HG02623 (cell line): ENCODE results near the gene CLRN3.

ENCODE experiments used
- ATAC-seq: cut with Tn5 transposase; IDR thresholded peaks from one replicate; pipeline ENCODE4 v1.9.1; 2021; ENCODE audit warnings: moderate library complexity; ENCODE audit not compliant: unreplicated experiment

CLRN3 gene

DNA sequence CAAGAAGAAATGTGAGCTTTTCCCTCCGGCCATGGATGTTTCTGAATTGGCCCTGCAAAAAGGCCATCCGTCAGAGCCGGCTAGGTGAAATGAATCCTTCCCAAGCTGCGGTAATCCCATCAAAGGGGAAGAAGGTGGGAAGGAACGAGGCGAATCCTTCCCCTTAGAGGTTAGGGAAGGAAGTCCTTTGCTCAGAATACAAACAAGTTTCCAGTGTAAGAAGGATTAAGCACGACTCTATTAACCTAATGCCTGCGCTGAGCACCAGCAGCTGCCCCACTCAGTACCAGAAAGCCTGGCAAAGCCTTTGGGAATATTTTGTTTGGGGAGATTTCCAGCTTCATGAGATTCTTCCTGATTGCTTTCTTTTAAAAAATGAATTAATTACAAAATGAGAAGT, 42.8 kb downstream of the CLRN3 start:
- no peak for ATAC-seq

DNA sequence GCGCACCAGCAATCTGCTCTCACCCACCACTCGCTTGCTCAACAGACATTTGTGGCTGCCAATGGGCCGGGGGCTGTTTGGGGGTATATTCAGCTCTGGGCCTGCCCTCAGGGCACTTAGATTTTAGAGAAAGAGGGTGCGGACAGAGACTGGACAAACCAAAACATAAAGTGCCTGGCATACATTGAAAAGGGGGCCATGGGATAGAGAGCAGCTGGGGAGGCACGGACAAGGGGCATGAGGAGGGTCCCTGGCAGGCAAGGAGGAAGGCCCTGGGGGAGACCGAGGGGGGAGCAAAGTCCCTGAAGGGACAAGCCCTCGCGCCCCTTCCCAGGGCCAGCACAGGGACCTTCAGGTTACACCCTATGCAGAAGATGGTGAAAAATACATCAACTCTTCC, 43.5 kb downstream of the CLRN3 start:
- ATAC-seq, result no peak

DNA sequence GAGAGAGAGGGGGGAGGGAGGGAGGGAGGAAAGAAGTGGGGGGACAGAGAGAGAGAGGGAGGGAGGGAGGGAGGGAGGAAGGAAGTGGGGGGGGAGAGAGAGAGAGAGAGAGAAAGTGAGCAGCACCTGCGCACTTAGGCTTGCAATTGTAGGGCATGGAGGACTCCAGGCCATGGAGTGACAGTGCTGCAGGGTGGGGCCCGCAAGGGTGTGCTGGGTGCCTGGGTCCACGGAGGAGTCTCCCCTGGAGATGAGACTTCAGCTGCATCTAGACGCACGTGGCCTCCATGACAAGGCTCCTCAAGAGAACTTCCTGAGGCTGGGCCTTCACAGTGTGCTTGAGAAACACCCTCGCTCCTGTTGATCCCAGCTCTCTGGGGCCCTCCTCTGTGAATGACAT, 44.5 kb downstream of the CLRN3 start:
- ATAC-seq, result no peak

DNA sequence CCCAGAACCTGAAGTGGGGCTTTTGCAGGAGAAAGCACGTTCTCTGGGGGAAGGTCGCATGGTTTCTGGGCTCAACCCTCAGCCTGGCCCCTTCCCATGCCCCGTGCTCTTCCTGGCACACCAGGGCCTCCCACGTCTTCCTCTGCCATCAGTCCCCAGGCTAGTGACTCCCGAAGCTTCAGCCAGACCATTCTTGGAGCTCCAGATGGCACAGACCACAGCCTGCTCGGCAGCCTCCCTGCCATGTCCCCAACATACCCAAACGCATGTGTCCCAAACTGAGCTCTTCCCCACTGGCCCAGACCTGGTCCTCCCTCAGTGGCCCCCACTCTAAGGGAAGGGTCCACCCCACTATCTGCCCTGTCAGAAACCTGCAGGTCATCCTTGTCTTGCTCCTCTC, 47.0 kb downstream of the CLRN3 start:
- ATAC-seq, result no peak

DNA sequence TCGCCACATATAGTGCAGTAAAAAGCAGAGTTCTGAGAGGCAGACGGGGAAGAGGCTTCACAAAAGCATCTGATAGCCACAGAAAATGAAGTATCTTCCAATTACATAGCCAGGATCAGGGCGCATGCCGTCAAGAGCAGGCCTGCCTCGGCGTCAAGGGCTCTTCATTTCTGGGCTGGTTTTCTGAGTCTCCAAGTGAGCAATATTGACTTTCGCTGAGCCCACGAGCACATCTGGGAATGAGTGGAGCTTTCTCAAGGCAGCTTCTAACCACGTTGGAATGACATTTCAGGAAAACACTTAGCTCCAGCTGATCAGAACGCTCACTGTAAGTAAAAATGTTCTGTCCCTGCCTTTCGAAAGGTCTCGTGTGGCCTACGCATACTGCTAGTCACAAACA, 51.9 kb downstream of the CLRN3 start:
- ATAC-seq, result no peak

DNA sequence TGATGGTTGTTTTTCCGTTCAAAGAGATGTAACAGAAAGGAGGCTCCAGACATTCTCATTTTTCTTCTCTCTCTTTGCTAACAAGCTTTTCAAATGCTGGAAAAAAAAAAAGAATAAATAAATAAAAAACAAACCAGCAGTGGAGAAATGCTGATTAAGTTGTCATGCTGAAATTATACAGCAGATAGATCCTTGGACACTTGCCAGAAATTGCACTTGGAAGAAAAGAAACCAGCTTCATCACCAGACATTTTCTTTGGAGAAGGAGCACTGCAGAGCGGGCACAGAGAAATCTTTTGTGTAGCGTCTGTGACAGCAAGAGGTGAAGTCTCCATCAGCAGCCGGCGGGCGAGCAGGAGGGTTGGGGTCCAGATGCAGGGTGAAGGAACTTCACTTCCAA, 55.8 kb downstream of the CLRN3 start:
- ATAC-seq, result no peak

DNA sequence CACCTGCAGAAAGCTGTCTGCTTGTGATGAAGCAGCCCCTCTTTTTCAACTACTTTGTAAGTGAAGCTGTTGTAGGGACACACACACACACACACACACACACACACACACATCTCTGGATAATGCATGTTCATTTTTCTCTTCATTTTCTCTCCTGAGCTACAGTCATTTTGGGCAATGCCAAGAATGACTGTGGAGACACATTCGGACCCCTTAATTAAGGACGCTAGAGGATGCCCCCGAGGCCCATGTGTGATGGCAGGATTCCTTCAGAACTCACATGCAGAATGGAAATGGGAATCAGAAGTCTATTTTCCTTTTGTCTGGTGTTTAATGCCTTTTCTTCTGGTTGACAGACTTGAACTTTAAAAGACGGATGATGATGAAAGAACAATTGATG, 56.6 kb downstream of the CLRN3 start:
- no peak for ATAC-seq

DNA sequence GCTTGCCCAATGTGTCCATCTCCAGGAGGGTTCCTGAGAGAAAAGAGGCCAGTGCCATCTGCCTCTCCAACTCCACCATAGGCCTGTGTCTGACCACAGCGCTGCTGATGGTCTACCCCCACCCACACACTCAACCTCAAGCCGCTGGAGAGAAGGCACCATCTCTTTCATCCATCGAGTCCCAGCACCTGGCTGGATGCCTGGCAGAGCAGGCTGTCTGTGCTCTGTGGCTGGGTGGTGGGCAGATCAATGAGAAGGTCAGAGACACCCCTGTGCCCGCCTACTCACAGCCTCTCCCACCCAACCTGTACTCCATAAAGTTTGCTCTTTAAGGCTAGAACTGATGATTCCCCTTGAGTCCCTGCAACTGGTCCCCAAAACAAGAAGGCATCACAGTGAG, 58.0 kb downstream of the CLRN3 start:
- ATAC-seq, result no peak

DNA sequence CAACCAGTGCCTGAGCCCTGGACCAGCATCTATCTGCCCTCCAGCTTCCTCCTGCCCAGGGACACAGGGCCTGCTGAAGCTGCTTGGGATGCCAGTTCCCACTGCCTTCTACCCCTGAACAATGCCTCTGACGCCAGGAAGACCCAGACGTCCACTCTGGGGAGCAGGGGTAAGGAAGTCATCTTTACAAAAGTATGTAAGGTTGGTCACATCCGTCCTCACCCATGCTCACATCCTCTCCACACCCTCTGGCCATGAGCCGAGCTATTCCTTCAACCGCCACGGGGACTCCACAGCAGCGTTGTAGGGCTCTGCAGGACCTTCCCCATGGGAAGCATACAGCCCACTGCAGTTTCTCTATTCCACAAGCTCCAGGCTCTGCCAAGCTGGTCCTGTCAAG, 58.5 kb downstream of the CLRN3 start:
- no peak for ATAC-seq

DNA sequence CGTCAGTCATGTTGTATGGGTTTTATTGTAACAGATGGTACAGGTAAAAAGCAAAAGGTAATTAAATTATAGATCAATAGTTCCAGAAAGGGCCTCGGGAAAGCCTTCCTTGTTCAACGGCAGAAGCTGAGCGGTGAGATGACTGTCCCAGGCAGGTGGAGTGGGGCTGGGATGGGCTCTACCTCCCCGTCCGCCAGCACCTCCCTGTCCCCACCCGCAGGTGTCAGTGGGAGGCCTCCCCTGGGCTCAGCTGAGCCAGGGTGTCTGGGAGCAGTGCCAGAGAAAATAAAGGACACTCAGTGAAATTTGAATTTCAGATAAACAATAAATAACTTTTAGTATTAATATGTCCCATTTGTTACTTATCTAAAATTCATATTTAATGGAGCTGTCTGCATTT, 58.9 kb downstream of the CLRN3 start:
- no peak for ATAC-seq

DNA sequence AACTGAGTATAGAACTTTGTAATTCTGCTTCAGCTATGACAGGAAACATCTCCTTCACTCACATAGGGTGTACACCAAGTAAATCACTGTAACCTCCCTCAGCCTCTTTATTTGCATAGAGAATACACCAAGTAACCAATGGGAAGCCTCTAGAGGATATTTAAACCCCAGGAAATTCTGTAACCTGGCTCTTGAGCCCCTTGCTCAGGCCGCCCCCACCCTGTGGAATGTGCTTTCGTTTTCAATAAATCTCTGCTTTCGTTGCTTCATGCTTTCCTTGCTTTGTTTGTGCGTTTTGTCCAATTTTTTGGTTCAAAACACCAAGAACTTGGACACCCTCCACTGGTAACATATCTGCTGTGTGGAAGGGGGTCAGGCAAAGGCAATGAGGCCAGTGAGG, 60.2 kb downstream of the CLRN3 start:
- no peak for ATAC-seq

DNA sequence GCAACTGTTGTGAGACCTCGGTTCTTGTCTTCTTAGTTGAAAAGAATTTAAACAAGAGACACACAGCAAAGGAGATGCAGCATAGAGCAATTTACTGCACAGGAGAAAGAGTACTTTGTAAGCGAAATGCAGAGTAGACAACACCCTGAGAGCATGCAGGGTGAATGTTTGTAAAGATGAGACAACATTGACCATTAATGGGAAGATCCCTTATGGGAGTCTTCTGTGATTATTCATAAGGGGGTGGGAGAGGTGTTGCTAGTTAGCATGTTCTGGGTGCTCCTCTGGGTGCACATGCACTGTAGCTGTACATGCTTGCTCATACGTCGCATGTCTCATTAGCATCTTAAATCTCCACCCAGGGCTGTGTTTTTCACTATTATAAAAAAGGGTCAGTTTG, 62.3 kb downstream of the CLRN3 start:
- ATAC-seq, result no peak
